Measurements from ENCODE around the gene TCF20.

TCF20 gene

GRCh38 chr22:42277988-42278776 is 7.7 kb upstream of the TCF20 start:
- TF ChIP-seq CTCF (IDR thresholded peaks at IDR 0.05; ENCODE audit: borderline replicate concordance, insufficient read depth, low read depth, low read length), result peak; percentile 41; the same call in 1 of the 2 replicates
- H3K4me3 ChIP-seq (ENCODE audit: low read depth, low read length), result no peak overlapping the region

- H3K4me3 ChIP-seq (ENCODE audit: low read depth, low read length), result no peak overlapping the region
- TF ChIP-seq CTCF (IDR thresholded peaks at IDR 0.05; ENCODE audit: borderline replicate concordance, insufficient read depth, low read depth, low read length), result no peak
Observed at GRCh38 chr22:42277232-42277753, 6.8 kb upstream of the TCF20 start.

- TF ChIP-seq CTCF (IDR thresholded peaks at IDR 0.05; ENCODE audit: borderline replicate concordance, insufficient read depth, low read depth, low read length), result no peak
- H3K4me3 ChIP-seq (ENCODE audit: low read depth, low read length), result no peak overlapping the region
Observed at GRCh38 chr22:42275970-42276369, 5.5 kb upstream of the TCF20 start.

GRCh38 chr22:42275176-42275575 is 4.7 kb upstream of the TCF20 start:
- H3K4me3 ChIP-seq (ENCODE audit: low read depth, low read length), result no peak overlapping the region
- no peak for TF ChIP-seq CTCF (IDR thresholded peaks at IDR 0.05; ENCODE audit: borderline replicate concordance, insufficient read depth, low read depth, low read length)

- TF ChIP-seq CTCF (IDR thresholded peaks at IDR 0.05; ENCODE audit: borderline replicate concordance, insufficient read depth, low read depth, low read length), result no peak
- no peak overlapping the region for H3K4me3 ChIP-seq (ENCODE audit: low read depth, low read length)
Observed at GRCh38 chr22:42273855-42274451, 3.5 kb upstream of the TCF20 start.

- H3K4me3 ChIP-seq (ENCODE audit: low read depth, low read length), result no peak overlapping the region
- TF ChIP-seq CTCF (IDR thresholded peaks at IDR 0.05; ENCODE audit: borderline replicate concordance, insufficient read depth, low read depth, low read length), result no peak
Observed at GRCh38 chr22:42272431-42272999, 2.1 kb upstream of the TCF20 start.

All from GM12875 (cell line).